Osteocyte (in vitro differentiated cells): ENCODE measurements around the gene MICU1. TPM values are rescaled to one million over a fixed set of nuclear protein-coding genes. Genes with fewer than 3 reads are reported as not detected.

Experiments
- DNase-seq: peaks from one replicate; pipeline ENCODE4 v3.0.0; 2021; ENCODE audit warnings: mixed read lengths; ENCODE audit not compliant: unreplicated experiment; ENCODE audit errors: extremely low spot score
- H3K27ac Mint-ChIP-seq: one replicate; pipeline ENCODE4 v1.8.0; 2021; ENCODE audit warnings: mild to moderate bottlenecking, mixed read lengths; ENCODE audit not compliant: unreplicated experiment
- H3K27me3 Mint-ChIP-seq: one replicate; pipeline ENCODE4 v1.8.0; 2021; ENCODE audit warnings: mixed read lengths; ENCODE audit not compliant: unreplicated experiment
- H3K36me3 Mint-ChIP-seq: one replicate; pipeline ENCODE4 v1.8.0; 2021; ENCODE audit warnings: mixed read lengths; ENCODE audit not compliant: unreplicated experiment
- H3K4me1 Mint-ChIP-seq: one replicate; pipeline ENCODE4 v1.8.0; 2021; ENCODE audit warnings: mixed read lengths; ENCODE audit not compliant: unreplicated experiment
- H3K4me3 Mint-ChIP-seq: one replicate; pipeline ENCODE4 v1.8.0; 2021; ENCODE audit warnings: mild to moderate bottlenecking, moderate library complexity, mixed read lengths; ENCODE audit not compliant: unreplicated experiment
- H3K9me3 Mint-ChIP-seq: one replicate; pipeline ENCODE4 v1.8.0; 2021; ENCODE audit warnings: mixed read lengths; ENCODE audit not compliant: unreplicated experiment
- total RNA-seq: library from RNA; stranded (reverse); gene quantifications from 2 replicates; pipeline ENCODE4 v1.2.1, GENCODE V29; 2021
- TF ChIP-seq, protein P1 (sequence below): fragments of 200-600 bp; sonication (generic); IDR thresholded peaks from 2 replicates; pipeline ENCODE4 v1.5.0; 2021; ENCODE audit warnings: antibody characterized with exemption, mild to moderate bottlenecking, moderate library complexity

MICU1 gene
- total RNA-seq, 1 donor from 2014 or later: 58.9 TPM

DNA sequence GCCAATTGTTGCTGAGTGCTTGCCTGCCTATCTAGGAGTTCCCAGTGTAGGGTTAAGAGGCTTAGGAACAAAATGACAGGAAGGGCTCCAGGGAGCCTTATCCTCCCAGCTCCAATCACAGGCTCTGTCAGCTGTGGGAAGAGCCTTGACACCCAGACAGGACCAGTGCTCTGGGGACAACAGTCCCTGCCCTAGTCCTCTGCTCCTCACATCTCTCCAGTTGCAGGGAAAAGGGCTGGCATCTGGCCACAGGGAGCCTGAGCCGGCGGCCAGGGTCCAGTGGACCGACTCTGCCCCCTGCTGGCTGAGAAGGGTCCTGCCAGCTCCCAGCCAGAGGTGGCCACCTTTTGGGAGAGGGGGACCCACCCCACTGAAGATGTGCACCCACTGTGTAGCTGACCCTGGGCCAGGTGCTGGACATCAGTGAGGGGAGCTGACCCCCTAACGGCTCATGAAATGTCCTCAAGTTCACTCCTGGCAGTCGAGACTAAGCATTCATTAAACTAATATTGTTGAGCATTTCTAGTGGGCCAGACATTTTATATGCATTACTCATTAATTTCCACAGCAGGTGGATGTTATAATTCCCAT, 288.7 kb downstream of the MICU1 start:
- Mint-ChIP-seq H3K9me3 (no peaks in the 10 kb centered on the region), H3K27ac (peak overlapping the region; percentile 95), H3K36me3 (peaks cover 23% of the 10 kb centered on the region), H3K27me3 (no peaks in the 10 kb centered on the region), H3K4me1 (peaks cover 50% of the 10 kb centered on the region), H3K4me3 (no peak overlapping the region)
- TF ChIP-seq, protein P1, sequence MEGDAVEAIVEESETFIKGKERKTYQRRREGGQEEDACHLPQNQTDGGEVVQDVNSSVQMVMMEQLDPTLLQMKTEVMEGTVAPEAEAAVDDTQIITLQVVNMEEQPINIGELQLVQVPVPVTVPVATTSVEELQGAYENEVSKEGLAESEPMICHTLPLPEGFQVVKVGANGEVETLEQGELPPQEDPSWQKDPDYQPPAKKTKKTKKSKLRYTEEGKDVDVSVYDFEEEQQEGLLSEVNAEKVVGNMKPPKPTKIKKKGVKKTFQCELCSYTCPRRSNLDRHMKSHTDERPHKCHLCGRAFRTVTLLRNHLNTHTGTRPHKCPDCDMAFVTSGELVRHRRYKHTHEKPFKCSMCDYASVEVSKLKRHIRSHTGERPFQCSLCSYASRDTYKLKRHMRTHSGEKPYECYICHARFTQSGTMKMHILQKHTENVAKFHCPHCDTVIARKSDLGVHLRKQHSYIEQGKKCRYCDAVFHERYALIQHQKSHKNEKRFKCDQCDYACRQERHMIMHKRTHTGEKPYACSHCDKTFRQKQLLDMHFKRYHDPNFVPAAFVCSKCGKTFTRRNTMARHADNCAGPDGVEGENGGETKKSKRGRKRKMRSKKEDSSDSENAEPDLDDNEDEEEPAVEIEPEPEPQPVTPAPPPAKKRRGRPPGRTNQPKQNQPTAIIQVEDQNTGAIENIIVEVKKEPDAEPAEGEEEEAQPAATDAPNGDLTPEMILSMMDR: peak; percentile 97
- DNase-seq: peak; percentile 93

DNA sequence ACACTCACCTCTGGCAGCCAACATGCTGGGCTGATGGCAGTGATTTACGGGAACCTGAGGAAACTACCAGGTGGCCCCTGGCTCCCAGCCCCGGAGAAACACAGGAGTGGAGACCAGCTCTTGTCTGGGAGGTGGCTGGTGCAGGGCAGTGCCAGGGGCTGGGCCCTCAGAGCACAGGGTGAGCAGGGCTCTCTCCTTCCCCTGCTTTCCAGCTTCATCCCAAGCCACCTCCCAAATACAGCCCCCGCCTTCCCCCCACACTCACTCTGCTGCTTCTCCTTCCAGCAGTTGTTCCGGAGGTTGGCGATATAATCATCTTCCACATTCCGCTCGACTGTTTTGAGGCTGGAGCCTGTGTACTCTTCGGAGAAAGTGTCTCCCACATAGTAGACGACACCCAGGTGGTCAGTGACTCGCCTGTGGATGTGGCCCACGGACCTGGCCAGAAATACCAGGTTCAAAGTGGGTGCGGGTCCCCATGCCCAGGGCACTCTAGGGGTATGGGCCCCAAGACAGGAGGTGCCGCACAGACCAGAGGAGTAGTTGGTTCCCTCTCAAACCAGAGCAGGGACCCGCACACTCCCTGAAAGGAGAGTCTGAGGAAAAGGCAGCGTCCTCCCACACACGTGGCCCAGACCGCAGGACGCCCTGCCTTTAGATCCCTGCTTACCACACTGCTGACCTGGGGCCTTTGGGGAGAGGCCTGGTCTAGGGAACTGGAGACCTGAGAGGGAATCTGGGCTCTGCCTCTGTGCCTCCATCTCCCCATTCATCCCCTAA, 289.4 kb downstream of the MICU1 start:
- Mint-ChIP-seq H3K4me1 (peaks cover 56% of the 10 kb centered on the region), H3K27me3 (no peaks in the 10 kb centered on the region), H3K36me3 (peaks cover 20% of the 10 kb centered on the region), H3K27ac (peak overlapping the region; percentile 95), H3K9me3 (no peaks in the 10 kb centered on the region), H3K4me3 (no peak overlapping the region)
- no peak for DNase-seq
- TF ChIP-seq, protein P1: no peak

DNA sequence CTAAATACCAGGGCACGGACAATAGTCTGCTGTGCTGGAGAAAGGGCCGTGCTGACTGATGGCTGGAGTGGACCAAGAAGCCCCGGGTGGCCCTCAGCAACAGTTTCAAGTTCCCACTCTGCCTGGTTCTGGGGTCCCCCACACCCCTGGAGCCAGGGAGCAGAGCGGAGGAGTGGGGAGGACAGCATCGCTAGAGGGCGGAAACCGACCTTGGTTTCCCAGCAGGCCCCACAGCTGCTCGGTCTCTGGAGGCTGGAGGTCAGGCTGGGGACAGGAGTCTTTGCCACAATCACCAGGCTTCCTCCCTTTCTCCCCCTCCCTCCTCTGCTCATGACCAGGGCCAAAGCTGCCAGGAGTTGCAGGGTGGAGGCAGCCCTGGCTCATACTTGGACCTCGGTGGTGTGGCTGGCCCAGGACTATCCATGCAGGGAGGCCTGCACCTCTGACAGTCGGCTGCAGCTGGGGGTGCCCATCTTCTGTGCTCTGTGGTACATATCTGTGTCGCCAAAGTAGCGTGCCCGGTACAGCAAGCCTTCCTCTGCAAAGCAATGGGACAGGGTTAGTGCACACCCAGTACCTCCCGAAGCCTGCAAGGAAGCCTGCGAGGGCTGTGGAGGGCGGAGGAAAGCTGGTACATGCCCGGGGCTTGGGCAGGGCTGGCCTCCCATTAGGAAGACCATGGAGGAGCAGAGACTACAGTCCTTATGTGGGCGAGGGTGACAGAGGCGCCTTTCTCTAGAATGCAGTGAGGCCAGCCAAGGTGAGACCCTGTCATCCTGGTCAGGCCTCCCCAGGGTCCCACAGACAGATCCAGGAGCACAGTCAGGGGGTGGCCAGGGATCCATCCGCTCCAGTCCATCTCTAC, 290.3 kb downstream of the MICU1 start:
- Mint-ChIP-seq H3K4me3 (no peak overlapping the region), H3K9me3 (no peaks in the 10 kb centered on the region), H3K27ac (peak overlapping the region; percentile 95), H3K36me3 (peaks cover 14% of the 10 kb centered on the region), H3K4me1 (peaks cover 62% of the 10 kb centered on the region), H3K27me3 (no peaks in the 10 kb centered on the region)
- DNase-seq: no peak
- TF ChIP-seq, protein P1: no peak

DNA sequence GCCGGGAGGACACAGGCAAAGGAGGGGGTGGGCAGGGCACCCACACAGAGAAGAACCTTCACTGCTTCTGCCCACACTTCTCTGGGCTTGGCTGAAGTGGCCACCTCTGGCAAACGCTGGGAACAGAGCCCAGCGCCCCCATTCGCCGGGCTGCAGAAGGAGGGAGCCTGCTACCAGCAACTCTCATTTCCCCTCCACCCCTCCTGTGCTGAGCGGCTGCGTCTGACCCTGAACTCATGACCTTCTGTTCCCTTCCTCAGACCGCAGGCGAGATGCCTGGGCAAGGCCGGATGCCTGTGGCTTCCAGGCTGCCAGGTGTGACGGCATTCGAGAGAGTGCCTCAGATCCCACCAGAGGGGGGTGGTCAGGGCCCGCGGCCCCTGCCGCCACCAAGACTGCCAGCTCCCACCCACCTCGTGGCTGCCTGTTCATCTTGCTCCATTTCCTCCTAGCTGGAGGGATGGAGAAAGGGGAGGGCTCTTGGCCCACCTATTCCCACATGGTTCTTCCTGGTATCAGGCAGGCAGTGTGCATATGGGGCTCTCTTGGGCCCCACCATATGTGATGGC, 291.0 kb downstream of the MICU1 start:
- Mint-ChIP-seq H3K27ac (peak overlapping the region; percentile 95), H3K27me3 (no peaks in the 10 kb centered on the region), H3K4me3 (peak overlapping the region; percentile 41), H3K9me3 (no peaks in the 10 kb centered on the region), H3K36me3 (peaks cover 11% of the 10 kb centered on the region), H3K4me1 (peaks cover 68% of the 10 kb centered on the region)
- TF ChIP-seq, protein P1: peak; percentile 47
- peak; percentile 96 for DNase-seq
